Ascending aorta (tissue), 2 donors: ENCODE data around the gene NHSL1. TPM values are rescaled to one million over a fixed set of nuclear protein-coding genes. Genes with fewer than 3 reads are reported as not detected.

Source experiments
- DNase-seq, 2 donors: peaks; one replicate each; pipeline ENCODE4 v3.0.0-alpha.2; 2019; ENCODE audit warnings: low spot score in 2 of 2
- H3K27ac ChIP-seq, 2 donors: fragments of 200-600 bp; sonication (generic); one replicate each; pipeline ENCODE4 v1.5.1; 2016 to 2017; ENCODE audit warnings: mild to moderate bottlenecking in 1 of 2
- H3K27me3 ChIP-seq: fragments of 200-600 bp; sonication (generic); one replicate; pipeline ENCODE4 v1.5.1; 2017
- H3K36me3 ChIP-seq, 2 donors: fragments of 200-600 bp; sonication (generic); one replicate each; pipeline ENCODE4 v1.5.1; 2016
- H3K4me1 ChIP-seq, 2 donors: fragments of 200-600 bp; sonication (generic); one replicate each; pipeline ENCODE4 v1.5.1; 2016 to 2017; ENCODE audit warnings: mild to moderate bottlenecking in 1 of 2
- H3K4me3 ChIP-seq, 2 donors: fragments of 200-600 bp; sonication (generic); one replicate each; pipeline ENCODE4 v1.5.1; 2016 to 2017; ENCODE audit warnings: mild to moderate bottlenecking in 1 of 2
- H3K9me3 ChIP-seq, 2 donors: fragments of 200-600 bp; sonication (generic); one replicate each; pipeline ENCODE4 v1.5.1; 2016
- intact Hi-C: fragments of 100-400 bp; cut with DNase I; formaldehyde crosslinking; loops from one replicate; pipeline ENCODE4 v1.15.1; 2023
- total RNA-seq: library from RNA; depleted of rRNA; stranded (reverse); fragments of >200 nt; gene quantifications from one replicate; pipeline ENCODE4 v1.1.0, GENCODE V29; 2016
- TF ChIP-seq, protein P1 (sequence below), 3 experiments: fragments of 200-600 bp in 2 of 3; fragments of 450-650 bp in 1 of 3; sonication (generic) in 2 of 3; IDR thresholded peaks; one replicate each; pipeline ENCODE4 v1.5.1; 2016 to 2019; ENCODE audit warnings: antibody characterized with exemption in 3 of 3, mild to moderate bottlenecking in 1 of 3, moderate library complexity in 1 of 3

The NHSL1 gene
- total RNA-seq, 1 donor from 2014 or later, result 10.4 TPM

DNA sequence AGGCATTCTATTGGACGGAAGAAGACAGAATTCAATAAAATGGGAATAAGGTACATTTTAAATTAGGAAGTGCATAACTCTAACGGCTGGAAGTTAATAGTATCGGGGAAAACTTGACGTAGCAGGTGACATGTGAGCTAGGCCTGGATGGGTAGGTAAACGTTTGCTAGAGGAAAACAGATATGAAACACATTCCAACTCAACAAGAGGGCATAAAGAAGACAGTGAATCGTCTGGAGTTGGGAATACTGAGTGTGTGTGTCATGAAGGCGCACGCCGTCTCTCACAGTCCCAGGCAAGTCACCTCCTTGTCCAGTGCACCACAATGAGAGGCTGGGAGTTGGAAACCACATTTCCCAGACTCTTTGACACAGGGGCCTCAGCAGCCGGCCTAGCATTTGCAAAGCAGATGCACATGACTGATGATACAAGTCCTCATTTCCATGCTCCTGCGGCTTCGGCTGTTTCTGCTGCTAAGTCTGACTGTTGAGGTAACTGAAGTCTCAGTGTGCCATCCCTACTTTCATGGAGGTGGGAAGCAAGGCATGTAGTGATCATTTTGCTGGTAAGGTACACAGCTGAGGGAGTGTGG, 16.5 kb upstream of the NHSL1 start:
- Histone ChIP-seq H3K36me3 (no peaks in the 10 kb centered on the region), H3K27ac (no peak overlapping the region), H3K9me3 (no peaks in the 10 kb centered on the region), H3K4me3 (no peak overlapping the region), H3K27me3 (no peaks in the 10 kb centered on the region), H3K4me1 (no peaks in the 10 kb centered on the region)
- intact Hi-C loops, result loop anchor here (5.0 kb wide), 1 partner anchor 88 kb away; no protein-coding TSS in a partner anchor
- TF ChIP-seq, protein P1, sequence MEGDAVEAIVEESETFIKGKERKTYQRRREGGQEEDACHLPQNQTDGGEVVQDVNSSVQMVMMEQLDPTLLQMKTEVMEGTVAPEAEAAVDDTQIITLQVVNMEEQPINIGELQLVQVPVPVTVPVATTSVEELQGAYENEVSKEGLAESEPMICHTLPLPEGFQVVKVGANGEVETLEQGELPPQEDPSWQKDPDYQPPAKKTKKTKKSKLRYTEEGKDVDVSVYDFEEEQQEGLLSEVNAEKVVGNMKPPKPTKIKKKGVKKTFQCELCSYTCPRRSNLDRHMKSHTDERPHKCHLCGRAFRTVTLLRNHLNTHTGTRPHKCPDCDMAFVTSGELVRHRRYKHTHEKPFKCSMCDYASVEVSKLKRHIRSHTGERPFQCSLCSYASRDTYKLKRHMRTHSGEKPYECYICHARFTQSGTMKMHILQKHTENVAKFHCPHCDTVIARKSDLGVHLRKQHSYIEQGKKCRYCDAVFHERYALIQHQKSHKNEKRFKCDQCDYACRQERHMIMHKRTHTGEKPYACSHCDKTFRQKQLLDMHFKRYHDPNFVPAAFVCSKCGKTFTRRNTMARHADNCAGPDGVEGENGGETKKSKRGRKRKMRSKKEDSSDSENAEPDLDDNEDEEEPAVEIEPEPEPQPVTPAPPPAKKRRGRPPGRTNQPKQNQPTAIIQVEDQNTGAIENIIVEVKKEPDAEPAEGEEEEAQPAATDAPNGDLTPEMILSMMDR (IDR thresholded peaks at IDR 0.05), result no peak
- no peak for DNase-seq

DNA sequence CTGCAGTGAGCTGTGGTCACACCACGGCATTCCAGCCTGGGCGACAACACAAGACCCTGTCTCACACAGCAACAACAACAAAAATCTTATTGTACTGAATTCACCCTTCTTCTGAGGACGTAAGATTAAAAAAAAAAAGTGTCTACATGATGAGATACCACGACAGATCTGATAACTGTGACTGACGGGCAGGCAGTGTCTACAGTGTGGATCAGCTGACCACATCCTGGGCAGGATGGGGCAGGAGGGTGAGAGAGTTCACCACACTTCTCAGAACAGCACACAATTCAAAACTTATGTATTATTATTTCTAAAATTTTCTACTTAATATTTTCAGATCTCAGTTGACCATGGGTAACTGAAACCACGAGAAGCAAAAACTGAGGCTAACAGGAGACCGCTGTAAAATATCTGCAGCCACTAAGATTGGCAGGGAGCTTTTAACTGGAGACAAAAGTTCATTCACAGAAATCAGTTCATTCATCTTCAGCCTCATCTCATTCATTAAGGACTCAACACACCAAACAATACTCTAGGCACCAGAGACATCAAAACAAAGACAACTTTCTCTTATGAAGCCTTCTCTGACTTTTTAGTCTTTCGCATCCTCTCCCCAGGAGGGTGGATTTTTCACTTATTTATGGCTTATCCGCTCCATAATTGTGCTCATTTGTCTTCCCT, 15.7 kb upstream of the NHSL1 start:
- Histone ChIP-seq H3K4me1 (no peaks in the 10 kb centered on the region), H3K27me3 (no peaks in the 10 kb centered on the region), H3K27ac (no peak overlapping the region), H3K36me3 (no peaks in the 10 kb centered on the region), H3K9me3 (no peaks in the 10 kb centered on the region), H3K4me3 (no peak overlapping the region)
- DNase-seq, result no peak
- intact Hi-C loops, result loop anchor here (5.0 kb wide), 1 partner anchor 88 kb away; no protein-coding TSS in a partner anchor
- TF ChIP-seq, protein P1 (IDR thresholded peaks at IDR 0.05), result no peak

DNA sequence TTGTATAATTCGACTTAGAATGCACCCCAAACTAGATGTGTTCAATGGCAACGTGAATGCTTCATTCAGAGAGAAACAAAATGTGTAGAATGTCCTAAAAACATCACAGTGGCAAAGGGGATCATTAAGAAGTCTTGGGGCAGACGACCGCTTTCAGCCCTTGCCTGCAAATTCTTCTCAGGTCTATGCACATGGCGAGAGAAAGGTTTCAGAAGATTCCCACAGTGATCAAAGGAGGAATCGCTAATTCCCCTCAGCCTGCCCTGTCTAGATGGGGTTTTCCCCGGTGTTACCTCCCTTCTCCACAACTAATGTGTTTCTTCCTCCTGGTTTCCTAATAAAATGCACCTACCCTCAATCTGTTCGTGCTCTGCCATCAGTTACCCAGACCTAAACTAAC, 13.3 kb upstream of the NHSL1 start:
- TF ChIP-seq, protein P1 (IDR thresholded peaks at IDR 0.05), result no peak
- Histone ChIP-seq H3K36me3 (no peaks in the 10 kb centered on the region), H3K4me1 (no peaks in the 10 kb centered on the region), H3K27ac (no peak overlapping the region), H3K4me3 (no peak overlapping the region), H3K9me3 (no peaks in the 10 kb centered on the region), H3K27me3 (no peaks in the 10 kb centered on the region)
- intact Hi-C loops, result no loop called here
- DNase-seq, result no peak

DNA sequence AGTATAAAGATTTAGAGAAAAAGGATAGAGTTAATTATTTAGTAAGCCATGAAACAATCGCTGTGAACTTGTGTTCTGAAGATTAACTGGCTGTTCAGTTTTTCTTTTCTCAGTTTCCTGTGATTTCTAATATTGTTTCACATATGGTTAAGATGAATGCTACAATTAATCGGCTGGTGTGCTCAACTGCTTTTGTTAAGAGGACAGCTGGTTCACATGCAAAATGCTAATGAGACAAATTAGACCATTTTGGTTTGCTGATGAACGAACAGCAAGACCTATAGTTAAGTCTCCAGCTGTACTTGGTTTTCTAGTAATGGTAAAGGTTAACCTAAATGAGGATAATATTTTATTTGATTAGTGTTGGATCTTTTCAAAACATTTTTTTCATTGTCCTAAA, 10.8 kb upstream of the NHSL1 start:
- H3K27ac ChIP-seq, result no peak overlapping the region
- no peaks in the 10 kb centered on the region for H3K27me3 ChIP-seq
- no peak for DNase-seq
- H3K4me3 ChIP-seq, result no peak overlapping the region
- intact Hi-C loops, result no loop called here
- no peaks in the 10 kb centered on the region for H3K9me3 ChIP-seq
- TF ChIP-seq, protein P1 (IDR thresholded peaks at IDR 0.05), result no peak
- no peaks in the 10 kb centered on the region for H3K4me1 ChIP-seq
- H3K36me3 ChIP-seq, result no peaks in the 10 kb centered on the region

DNA sequence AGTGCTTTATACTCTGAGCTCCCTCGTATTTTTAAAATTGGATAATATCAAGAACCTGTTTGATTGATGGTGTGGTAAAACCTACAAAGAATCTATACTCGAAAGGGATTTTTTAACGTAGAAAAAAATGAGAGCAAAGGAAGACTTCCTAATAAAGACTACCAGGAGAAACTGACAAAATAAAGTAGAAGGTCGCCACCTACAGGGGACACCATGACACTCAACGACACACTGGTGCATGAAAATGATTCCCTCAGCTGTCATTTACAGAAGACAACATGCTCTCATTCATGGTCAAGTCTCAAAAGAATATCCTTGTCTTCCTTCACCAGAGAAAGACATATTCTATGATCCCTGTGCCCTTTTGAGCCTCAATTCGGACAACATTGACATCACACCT, 10.1 kb upstream of the NHSL1 start:
- Histone ChIP-seq H3K4me1 (no peaks in the 10 kb centered on the region), H3K9me3 (no peaks in the 10 kb centered on the region), H3K4me3 (no peak overlapping the region), H3K27me3 (no peaks in the 10 kb centered on the region), H3K36me3 (no peaks in the 10 kb centered on the region), H3K27ac (no peak overlapping the region)
- no peak for DNase-seq
- intact Hi-C loops, result no loop called here
- TF ChIP-seq, protein P1 (IDR thresholded peaks at IDR 0.05), result peak in 2 of 3 experiments; percentile 17 to 38
